PC-9 (cell line): ENCODE measurements around the gene RNF4. TPM values are rescaled to one million over a fixed set of nuclear protein-coding genes. Genes with fewer than 3 reads are reported as not detected.

Experiments
- BruUV-seq: library from RNA; stranded (reverse); fragments of 400-500 nt; replicated peaks from 2 replicates; lab custom pipeline; 2021; lab: Mats Ljungman, UMichigan
- CTCF ChIA-PET: fragments of 300-600 bp; sonication (Branson Sonifier 250); formaldehyde crosslinking; loops from one replicate; lab custom pipeline; 2022; ENCODE audit warnings: antibody characterized with exemption; lab: Charles Lee
- POLR2A ChIA-PET: fragments of 300-600 bp; sonication (Branson Sonifier 250); formaldehyde crosslinking; loops from one replicate; lab custom pipeline; 2022; ENCODE audit warnings: antibody characterized with exemption; ENCODE audit not compliant: unreplicated experiment; lab: Charles Lee
- DNase-seq, 2 experiments: peaks; one replicate each; pipeline versions ENCODE4 v3.0.0 to v3.0.0-alpha.2; 2015 to 2022; ENCODE audit warnings: mixed read lengths in 1 of 2
- H2AFZ ChIP-seq: fragments of 200-600 bp; sonication (generic); 2 replicates; pipeline ENCODE4 v1.8.1; 2017; ENCODE audit warnings: antibody characterized with exemption
- H3F3A ChIP-seq: fragments of 200-600 bp; sonication (generic); 2 replicates; pipeline ENCODE4 v1.8.1; 2017; ENCODE audit warnings: antibody characterized with exemption, mild to moderate bottlenecking, low read depth; ENCODE audit not compliant: insufficient read depth
- H3K27ac ChIP-seq: fragments of 200-600 bp; sonication (generic); 2 replicates; pipeline ENCODE4 v1.6.1; 2016; ENCODE audit warnings: mixed run types
- H3K27me3 ChIP-seq: fragments of 200-600 bp; sonication (generic); 2 replicates; pipeline ENCODE4 v1.6.1; 2016; ENCODE audit warnings: low read depth, mixed run types; ENCODE audit not compliant: insufficient read depth
- H3K36me3 ChIP-seq: fragments of 200-600 bp; sonication (generic); 2 replicates; pipeline ENCODE4 v1.6.1; 2016; ENCODE audit warnings: low read depth, mixed run types
- H3K4me1 ChIP-seq: fragments of 200-600 bp; sonication (generic); replicated peaks from 2 replicates; pipeline ENCODE4 v1.6.1; 2016; ENCODE audit warnings: mixed run types; ENCODE audit not compliant: insufficient read depth
- H3K4me2 ChIP-seq: fragments of 200-600 bp; sonication (generic); 2 replicates; pipeline ENCODE4 v1.6.1; 2017; ENCODE audit warnings: mixed run types
- H3K4me3 ChIP-seq: fragments of 200-600 bp; sonication (generic); 2 replicates; pipeline ENCODE4 v1.6.1; 2016; ENCODE audit warnings: mixed run types
- H3K79me2 ChIP-seq: fragments of 200-600 bp; sonication (generic); 2 replicates; pipeline ENCODE4 v1.6.1; 2017; ENCODE audit warnings: low read depth, mixed run types
- H3K9me2 ChIP-seq: fragments of 200-600 bp; sonication (generic); 2 replicates; pipeline ENCODE4 v1.8.1; 2017; ENCODE audit warnings: mild to moderate bottlenecking; ENCODE audit not compliant: insufficient read depth
- H3K9me3 ChIP-seq: fragments of 200-600 bp; sonication (generic); 2 replicates; pipeline ENCODE4 v1.8.1; 2016; ENCODE audit warnings: low read depth; ENCODE audit not compliant: insufficient read depth
- H4K20me1 ChIP-seq: fragments of 200-600 bp; sonication (generic); 2 replicates; pipeline ENCODE4 v1.8.1; 2017; ENCODE audit not compliant: insufficient read depth
- EZH2 ChIP-seq: fragments of 200-600 bp; sonication (generic); IDR thresholded peaks from 2 replicates; pipeline ENCODE4 v1.8.0; 2017; ENCODE audit warnings: antibody characterized with exemption, low read depth
- intact Hi-C: fragments of 100-400 bp; cut with micrococcal nuclease; formaldehyde crosslinking; loops from one replicate; pipeline ENCODE4 v1.10.0; 2022; ENCODE audit not compliant: unreplicated experiment
- total RNA-seq: library from RNA; stranded (reverse); gene quantifications from 2 replicates; pipeline ENCODE4 v1.2.3, GENCODE V29; 2021
- TF ChIP-seq, protein P1 (sequence below): fragments of 200-600 bp; sonication (generic); conservative IDR thresholded peaks from 2 replicates; pipeline ENCODE4 v1.6.1; 2017; ENCODE audit warnings: mixed run types, antibody characterized with exemption, mild to moderate bottlenecking, moderate library complexity

The RNF4 gene
- total RNA-seq, 1 experiment from 2014 or later: 63.5 TPM

DNA sequence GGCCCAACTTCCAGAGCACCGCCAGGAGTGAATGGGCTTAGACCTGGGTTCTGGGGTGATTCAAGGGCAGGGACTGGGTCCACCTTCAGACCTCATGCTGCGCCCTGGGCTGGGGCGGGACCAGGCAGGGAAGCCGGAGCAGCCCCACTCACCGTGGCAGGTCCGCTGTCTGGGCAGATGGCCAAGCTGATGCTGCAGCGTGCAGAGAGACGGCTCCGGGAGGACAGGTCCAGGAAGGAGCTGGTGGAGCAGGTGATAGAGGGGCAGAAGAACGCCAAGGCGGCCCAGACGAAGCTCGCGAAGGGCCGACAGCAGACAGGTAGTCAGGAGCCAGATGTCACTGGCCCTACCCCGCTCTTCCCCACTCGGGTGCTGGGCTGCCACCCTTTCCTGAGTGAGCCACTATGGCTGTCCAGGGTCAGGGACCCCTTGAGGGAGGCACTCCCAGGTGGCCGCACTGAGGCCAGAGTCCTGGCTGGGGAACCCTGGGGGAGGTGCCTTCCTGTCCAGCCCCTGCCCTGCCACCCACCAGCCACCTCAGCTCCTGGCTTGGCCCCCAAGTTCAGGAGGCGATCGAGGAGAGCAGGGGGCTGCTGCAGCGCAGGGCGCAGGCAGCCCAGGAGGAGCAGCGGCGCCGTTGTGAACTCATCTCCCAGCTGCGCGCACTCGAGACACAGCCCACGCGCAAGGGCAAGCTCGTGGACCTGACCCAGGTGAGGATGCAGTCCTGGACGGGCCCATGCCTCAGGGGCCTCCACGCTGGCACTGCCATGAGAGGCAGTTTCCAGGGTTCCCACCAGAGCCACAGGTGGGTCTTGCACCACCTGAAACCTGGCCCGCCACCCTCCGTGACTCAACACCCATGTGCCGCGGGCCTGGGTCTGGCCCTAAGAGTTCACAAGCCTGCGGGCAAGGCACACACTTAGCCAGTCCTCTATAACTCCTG lies 10.1 kb upstream of the RNF4 start:
- H4K20me1 ChIP-seq: no peaks in the 10 kb centered on the region
- H3F3A ChIP-seq: no peaks in the 10 kb centered on the region
- peaks cover 17% of the 10 kb centered on the region; the same call in 1 of the 2 replicates for H3K27me3 ChIP-seq
- H3K36me3 ChIP-seq: no peaks in the 10 kb centered on the region
- H3K27ac ChIP-seq: no peak overlapping the region
- intact Hi-C loops: no loop called here
- no peaks in the 10 kb centered on the region for H3K9me2 ChIP-seq
- H2AFZ ChIP-seq: no peak overlapping the region
- H3K4me3 ChIP-seq: no peak overlapping the region
- H3K9me3 ChIP-seq: no peaks in the 10 kb centered on the region
- H3K4me1 ChIP-seq: no peaks in the 10 kb centered on the region
- BruUV-seq: no TSS peak
- H3K79me2 ChIP-seq: no peaks in the 10 kb centered on the region
- TF ChIP-seq EZH2: no peak
- TF ChIP-seq, protein P1, sequence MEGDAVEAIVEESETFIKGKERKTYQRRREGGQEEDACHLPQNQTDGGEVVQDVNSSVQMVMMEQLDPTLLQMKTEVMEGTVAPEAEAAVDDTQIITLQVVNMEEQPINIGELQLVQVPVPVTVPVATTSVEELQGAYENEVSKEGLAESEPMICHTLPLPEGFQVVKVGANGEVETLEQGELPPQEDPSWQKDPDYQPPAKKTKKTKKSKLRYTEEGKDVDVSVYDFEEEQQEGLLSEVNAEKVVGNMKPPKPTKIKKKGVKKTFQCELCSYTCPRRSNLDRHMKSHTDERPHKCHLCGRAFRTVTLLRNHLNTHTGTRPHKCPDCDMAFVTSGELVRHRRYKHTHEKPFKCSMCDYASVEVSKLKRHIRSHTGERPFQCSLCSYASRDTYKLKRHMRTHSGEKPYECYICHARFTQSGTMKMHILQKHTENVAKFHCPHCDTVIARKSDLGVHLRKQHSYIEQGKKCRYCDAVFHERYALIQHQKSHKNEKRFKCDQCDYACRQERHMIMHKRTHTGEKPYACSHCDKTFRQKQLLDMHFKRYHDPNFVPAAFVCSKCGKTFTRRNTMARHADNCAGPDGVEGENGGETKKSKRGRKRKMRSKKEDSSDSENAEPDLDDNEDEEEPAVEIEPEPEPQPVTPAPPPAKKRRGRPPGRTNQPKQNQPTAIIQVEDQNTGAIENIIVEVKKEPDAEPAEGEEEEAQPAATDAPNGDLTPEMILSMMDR: no peak
- no peak overlapping the region for H3K4me2 ChIP-seq
- CTCF ChIA-PET: no interaction called here
- POLR2A ChIA-PET: no interaction called here
- peak in 1 of 2 experiments; percentile 26 for DNase-seq

DNA sequence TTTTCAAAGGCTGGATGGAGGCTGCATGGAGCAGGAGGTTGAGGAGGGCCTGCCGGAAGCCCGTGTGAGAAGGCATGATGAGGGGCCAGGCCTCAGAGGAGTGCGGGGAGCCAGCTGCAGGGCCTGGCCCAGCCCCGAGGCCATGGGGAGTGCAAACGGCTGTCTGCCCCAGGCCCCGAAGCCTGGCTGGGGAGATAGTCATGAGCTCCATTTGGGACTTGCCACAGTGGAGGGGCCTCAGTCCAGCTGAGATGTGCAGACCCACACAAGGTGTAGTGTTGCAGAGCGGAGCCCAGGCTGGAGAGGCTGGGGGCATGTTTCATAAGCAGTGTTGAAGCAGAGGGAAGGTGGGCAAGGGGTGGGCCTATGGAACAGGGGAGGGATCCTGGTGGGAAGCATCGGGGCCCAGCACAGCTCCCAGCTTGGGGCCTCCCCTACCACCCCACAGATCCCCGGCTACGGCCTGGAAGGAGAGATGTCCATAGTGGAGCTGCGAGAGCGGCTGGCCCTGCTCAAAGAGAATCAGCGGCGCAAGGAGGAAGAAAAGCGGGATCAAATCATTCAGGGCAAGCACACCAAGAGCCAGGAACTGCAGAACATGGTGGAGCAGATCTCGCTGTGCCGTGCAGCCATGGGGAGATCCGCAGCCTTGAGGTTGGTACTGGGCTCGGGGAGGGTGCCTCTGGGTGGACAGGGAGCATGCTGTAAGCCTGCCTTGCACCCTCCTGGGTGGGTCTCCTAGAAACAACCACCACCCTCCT lies 9.1 kb upstream of the RNF4 start:
- BruUV-seq: no TSS peak
- intact Hi-C loops: loop anchor here (10.0 kb wide), 2 partner anchors 45 to 125 kb away; partner anchors contain the start of genes CFAP99 and ZFYVE28
- H3K9me2 ChIP-seq: no peaks in the 10 kb centered on the region
- TF ChIP-seq, protein P1: no peak
- no peak for TF ChIP-seq EZH2
- H3K36me3 ChIP-seq: no peaks in the 10 kb centered on the region
- no peak overlapping the region for H3K27ac ChIP-seq
- H2AFZ ChIP-seq: no peak overlapping the region
- peaks cover 17% of the 10 kb centered on the region; the same call in 1 of the 2 replicates for H3K27me3 ChIP-seq
- ChIA-PET POLR2A (no interaction called here), CTCF (no interaction called here)
- no peaks in the 10 kb centered on the region for H3K9me3 ChIP-seq
- no peak for DNase-seq
- no peak overlapping the region for H3K4me3 ChIP-seq
- H4K20me1 ChIP-seq: no peaks in the 10 kb centered on the region
- no peaks in the 10 kb centered on the region for H3K79me2 ChIP-seq
- no peak overlapping the region for H3K4me2 ChIP-seq
- no peaks in the 10 kb centered on the region for H3F3A ChIP-seq
- H3K4me1 ChIP-seq: no peaks in the 10 kb centered on the region

DNA sequence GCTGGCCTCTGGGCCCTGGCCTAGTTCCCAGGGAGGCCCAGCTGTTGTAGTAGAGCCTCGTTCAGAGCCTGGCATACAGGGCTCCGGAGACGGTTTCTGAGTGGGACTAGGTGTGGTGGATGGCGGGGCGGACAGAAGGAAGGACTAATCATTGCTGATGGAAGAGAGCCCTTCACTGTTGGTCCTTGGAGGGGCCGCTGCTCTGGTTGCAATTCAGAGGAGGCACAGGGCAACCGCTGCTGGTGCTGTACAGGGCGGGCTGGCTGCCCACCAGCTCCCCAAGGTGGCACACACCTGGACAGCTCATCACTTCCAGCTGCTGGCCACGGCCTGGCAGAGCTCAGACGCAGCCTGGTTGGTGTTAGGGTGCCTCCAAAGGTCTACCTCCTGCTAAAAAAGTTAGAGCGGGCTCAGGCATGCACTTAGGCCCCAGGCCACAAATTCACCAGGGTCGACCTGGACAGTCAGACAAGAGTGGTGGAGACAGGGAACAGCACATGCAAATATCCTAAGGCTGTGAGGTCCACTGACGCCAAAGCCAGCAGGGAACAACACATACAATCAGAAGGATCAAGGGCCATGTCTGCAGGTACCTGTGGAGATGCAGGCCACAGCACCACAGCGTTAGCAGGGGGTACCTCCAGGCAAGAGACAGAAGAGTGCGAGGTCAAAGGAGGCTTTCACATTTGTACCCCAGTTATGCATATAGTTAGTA lies 7.5 kb upstream of the RNF4 start:
- no peak overlapping the region for H3K4me2 ChIP-seq
- POLR2A ChIA-PET: no interaction called here

More for the DNA sequence above, 7.5 kb upstream of the RNF4 start:
- DNase-seq: no peak
- Histone ChIP-seq H3K9me3 (no peaks in the 10 kb centered on the region), H3K27me3 (peaks cover 17% of the 10 kb centered on the region; the same call in 1 of the 2 replicates), H4K20me1 (no peaks in the 10 kb centered on the region), H3K36me3 (no peaks in the 10 kb centered on the region), H3K4me3 (no peak overlapping the region), H3K27ac (no peak overlapping the region), H3K9me2 (no peaks in the 10 kb centered on the region), H2AFZ (no peak overlapping the region), H3F3A (no peaks in the 10 kb centered on the region), H3K79me2 (no peaks in the 10 kb centered on the region), H3K4me1 (no peaks in the 10 kb centered on the region)
- BruUV-seq: no TSS peak
- CTCF ChIA-PET: no interaction called here
- intact Hi-C loops: loop anchor here (10.0 kb wide), 2 partner anchors 47 to 127 kb away; partner anchors contain the start of genes CFAP99 and ZFYVE28
- TF ChIP-seq EZH2: no peak
- TF ChIP-seq, protein P1: no peak
